HG02642 (cell line): ENCODE results near the gene SPRN.
"Not testable (repeated sequence)": the region's sequence is repeated elsewhere in the genome, so short reads cannot be mapped to it uniquely, and the experiment has no call there.

ENCODE experiments used
- ATAC-seq: cut with Tn5 transposase; IDR thresholded peaks from one replicate; pipeline ENCODE4 v1.9.1; 2021; ENCODE audit warnings: mild to moderate bottlenecking; ENCODE audit not compliant: unreplicated experiment, poor library complexity

The SPRN gene

DNA sequence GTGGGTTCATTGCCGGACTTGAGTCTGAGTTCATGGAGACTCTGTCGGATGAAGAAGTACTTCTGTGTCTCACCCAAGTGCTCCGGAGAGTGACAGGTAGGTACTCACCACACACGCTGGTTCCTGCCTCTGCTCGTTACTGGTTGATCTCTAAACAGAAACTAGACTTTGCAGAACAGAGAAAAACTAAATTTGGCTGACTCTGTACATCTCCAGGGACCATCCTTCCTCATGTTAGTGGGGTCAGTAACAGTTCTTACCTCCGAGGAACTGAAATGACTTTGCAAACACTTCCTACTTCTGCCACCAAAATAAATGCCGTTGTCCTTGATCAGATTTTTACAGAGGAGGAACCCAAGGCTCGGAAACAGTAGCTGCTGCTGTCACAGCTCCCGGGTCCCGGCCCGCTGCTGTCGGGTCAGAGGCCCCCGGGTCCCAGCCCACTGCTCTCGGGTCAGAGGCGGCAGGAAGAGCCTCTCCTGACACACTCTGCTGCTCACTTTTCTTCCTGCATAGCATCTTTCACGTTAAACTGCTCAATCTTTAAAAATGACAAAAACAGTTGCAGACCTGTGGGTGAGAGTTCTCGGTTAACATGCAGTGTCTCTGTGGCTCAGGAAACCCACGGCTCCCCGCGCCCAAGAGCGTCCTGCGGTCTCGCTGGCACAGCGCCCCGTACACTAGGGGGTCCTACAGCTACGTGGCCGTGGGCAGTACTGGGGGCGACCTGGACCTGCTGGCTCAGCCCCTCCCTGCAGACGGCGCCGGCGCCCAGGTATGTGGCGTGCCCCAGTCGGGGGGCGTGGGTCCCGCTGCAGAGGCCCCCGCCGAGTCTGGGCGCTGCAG lies 35.2 kb downstream of the SPRN start:
- ATAC-seq, result peak; percentile 78

- no peak for ATAC-seq
Measured at GRCh38 chr10:133388236-133388972, 36.0 kb downstream of the SPRN start.

GRCh38 chr10:133386951-133387350 lies 37.5 kb downstream of the SPRN start:
- ATAC-seq, result not testable (repeated sequence)

GRCh38 chr10:133385214-133385613 lies 39.2 kb downstream of the SPRN start:
- ATAC-seq, result no peak

GRCh38 chr10:133384071-133384470 lies 40.4 kb downstream of the SPRN start:
- ATAC-seq, result no peak

GRCh38 chr10:133383551-133383950 lies 40.9 kb downstream of the SPRN start:
- no peak for ATAC-seq

- no peak for ATAC-seq
Measured at GRCh38 chr10:133381036-133381435, 43.4 kb downstream of the SPRN start.

DNA sequence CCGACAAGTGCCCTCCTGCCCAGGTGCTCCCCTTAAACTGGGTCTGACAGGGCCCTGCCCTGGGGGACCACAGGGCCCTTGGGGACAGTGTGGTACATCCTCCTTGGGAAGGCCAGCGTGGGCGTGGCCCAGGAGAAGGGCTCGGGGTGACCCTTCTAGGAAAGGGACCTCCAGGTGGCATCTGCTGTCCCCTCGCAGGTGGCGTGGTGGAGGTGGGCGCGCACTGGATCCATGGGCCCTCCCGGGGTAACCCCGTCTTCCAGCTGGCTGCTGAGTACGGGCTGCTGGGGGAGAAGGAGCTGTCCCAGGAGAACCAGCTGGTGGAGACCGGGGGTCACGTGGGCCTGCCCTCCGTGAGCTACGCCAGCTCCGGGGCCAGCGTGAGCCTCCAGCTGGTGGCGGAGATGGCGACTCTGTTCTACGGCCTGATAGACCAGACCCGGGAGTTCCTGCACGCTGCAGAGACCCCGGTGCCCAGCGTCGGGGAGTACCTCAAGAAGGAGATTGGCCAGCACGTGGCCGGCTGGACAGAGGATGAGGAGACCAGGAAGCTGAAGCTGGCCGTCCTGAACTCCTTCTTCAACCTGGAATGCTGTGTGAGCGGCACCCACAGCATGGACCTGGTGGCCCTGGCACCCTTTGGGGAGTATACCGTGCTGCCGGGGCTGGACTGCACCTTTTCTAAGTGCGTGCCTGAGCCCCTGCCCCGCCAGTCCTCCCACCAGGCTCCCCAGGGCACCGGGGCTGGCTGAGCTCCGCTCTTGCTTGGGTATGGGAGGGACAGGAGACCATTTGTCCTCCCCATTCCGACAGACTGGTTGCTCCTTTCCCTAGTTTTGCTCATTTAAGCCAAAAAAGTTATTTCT lies 44.4 kb downstream of the SPRN start:
- ATAC-seq, result no peak

DNA sequence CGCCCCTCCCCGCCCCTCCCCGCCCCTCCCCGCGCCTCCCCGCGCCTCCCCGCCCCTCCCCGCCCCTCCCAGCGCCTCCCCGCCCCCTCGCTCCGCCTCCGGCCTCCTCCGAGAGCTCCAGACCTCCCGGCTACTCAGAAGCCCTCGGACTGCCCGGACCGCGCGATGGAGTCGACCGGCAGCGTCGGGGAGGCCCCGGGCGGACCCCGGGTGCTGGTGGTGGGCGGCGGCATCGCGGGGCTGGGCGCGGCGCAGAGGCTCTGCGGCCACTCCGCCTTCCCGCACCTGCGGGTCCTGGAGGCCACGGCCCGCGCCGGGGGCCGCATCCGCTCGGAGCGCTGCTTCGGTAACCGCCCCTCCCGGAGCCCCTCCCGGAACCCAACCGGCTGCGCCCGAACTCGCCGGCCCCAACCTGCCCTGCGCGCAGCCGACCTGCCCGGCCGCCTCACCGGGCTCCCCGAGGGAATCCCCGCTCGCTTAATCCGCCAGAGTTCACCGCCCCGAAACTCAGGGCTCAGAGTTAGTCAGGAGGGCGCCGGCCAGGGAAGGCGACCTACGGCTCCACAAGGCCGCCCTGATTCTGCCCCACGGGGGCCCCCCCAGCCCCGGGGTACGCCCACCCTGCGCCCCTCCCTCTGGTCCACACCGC lies 45.1 kb downstream of the SPRN start, which contains the start of gene PAOX:
TSS of gene PAOX (plus strand) at position 111 of the 649 bp plus-strand sequence. CDS start at position 166, 55 bp downstream.
- ATAC-seq, result peak; percentile 62

DNA sequence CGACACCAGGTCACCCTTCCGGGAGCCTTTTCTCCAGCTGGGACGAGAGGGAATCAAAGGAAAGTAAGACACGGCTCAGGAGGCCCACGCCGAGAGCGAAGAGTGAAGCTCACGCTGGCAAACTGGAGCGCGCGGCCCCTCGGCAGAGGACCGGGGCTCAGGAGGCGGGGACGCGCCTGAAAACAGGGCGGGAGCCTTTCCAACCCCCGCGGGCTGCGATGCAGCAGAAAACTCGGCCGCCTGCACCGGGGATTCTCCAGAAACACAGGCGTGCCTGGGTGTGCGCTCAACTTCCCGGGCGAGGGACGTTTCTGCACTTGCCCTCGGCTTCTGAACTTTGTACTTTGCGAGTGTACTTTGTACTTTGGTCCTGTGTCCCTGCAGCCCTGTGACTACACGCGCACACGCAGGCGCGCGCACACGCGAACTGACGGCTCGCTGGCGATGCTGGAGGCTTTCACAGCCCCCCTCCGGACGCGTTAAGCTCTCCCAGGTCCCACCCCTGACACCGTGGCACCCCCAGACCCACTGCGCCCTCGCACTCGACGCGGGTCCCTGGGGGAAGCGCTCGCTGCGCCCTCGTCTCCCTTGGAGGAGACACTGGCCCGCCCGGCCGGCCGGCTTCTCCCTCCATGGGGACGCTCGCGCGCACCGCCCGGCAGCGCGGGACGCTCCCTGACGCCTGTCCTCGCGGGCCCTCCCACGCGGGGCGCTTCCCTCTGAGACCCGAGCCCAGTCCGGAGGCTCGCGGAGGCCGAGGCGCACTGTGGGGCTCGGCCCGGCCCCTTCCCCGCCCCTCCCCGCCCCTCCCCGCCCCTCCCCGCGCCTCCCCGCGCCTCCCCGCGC lies 46.0 kb downstream of the SPRN start:
- ATAC-seq, result peak; percentile 48

DNA sequence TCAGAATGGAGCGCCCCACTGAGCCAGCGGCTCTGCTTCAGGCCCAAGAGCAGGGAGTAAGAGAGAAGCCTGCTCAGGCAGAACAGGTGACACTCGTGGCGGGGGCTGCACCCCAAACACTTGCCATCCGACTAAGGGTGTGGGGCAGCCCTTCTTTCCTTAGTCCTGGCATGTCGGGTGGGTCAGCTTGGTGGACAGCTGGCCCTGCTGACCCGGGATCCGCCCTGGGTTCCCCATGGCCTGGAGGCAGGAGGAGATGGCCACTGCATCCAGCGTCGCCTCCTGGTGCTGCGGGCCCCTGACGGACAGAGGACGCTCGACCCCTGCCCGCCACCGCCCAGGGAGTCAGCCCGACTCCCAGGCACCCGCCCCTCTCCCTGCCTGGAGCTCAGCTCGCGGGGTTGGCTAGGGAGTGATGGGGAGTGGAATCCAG lies 46.6 kb downstream of the SPRN start:
- no peak for ATAC-seq

DNA sequence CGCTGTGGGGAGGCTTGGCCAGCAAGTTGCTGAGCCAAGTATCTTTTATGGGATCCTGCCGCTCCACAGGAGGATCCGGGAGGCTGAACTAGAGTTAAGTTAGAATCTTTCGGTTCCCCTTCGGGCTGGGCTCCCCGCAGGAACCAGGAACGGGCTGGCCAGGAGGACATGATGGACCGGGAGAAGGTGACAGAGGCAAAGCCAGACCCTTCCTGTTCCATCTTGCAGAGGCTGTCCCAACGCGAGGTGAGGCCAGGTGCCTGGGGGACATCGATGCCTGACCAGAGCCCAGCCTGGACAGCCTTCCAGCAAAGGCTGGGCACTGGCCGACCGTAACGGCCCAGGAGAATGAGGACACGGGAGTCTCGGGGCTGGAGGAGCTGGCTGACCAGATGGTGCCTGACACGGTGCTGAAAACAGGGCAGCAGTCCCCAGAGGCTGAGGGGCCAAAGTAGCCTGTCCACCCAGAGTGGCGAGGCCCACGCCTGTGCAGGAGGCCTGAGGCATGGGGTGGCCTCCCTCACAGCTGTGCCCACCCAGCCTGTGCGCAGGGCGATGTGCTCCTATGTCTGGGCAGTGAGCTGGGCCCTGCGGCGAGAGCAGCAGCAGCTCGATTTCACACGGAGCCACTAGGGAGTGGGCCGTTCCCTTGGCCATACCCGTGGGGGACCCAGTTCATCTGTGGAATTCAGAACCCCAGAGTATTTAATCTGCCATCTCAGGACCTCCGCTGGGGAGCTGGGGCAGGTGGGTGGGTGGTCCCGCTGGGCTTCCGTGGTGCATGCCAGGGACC lies 47.2 kb downstream of the SPRN start:
- no peak for ATAC-seq

GRCh38 chr10:133376183-133376582 lies 48.2 kb downstream of the SPRN start:
- not testable (repeated sequence) for ATAC-seq

GRCh38 chr10:133375357-133376115 lies 48.9 kb downstream of the SPRN start:
- no peak for ATAC-seq

DNA sequence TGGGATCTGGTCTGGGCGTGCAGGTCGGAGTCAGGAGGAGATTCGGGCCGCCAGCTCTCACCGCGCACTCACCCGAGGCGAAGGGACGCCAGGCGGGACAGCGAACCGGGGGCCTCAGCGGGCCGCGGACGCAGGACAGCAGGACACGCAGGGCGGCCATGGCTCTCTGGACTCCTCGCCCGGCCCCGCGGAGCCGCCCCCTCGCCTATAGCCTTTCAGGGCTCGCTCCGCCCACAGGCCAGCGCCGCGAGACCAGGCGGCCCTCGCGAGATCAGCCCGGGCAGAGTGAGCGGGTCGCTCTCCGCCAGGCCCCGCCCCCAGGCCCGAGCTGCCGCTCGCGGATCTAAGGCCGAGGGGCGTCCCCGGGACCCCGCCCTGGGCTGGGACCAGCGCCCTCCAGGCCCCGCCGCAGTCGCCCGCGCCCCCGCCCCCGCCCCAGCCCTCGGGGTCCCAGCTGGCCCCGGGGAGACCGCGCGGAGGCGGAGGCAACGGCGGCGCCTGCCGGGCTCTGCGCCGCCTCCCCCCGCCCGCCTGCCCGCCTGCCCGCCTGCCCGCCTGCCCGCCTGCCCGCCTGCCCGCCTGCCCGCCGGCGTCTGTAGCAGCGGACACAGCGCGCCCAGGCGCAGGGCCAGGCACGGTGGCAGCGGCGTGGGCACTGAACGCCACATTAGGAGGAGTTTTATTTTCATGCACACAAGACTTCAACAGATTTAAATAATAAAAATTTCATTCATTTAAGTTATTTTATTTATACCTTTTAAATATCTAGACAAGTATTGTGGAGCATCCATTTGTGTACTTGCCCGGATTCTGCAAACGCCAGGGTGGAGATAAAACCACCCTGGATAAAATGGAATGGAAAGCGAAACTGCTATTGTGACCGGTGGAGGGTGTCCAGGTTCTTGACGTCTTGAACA lies 51.0 kb downstream of the SPRN start, which contains the start of gene ECHS1:
TSS of gene ECHS1 (minus strand) at position 181 of the 917 bp plus-strand sequence. CDS start at position 160, 21 bp downstream.
- ATAC-seq, result peak; percentile 93

DNA sequence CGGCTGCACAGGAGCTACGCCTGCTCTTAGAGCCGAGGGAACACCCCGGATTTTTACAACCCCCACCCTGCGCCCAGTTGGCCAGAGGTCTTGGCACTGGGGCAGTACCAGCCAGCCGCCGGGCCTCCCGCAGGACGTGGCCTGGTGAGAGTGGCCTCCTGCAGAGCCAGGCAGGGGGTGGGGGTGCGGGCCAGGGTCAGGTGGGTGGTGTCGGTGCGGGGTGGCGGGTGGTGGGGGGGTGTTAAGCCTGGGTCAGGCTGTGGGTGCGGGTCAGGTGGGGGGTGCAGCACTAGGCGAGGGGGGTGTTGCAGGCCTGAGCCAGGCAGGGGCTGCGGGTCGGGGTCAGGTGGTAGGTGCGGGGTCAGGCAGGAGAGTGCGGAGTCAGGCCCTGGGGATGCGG lies 51.9 kb downstream of the SPRN start:
- ATAC-seq, result no peak
